Putamen (tissue), 1 donor: ENCODE results near the gene NRARP.

Experiments
- DNase-seq: peaks from one replicate; pipeline ENCODE4 v3.0.0-alpha.2; 2016; ENCODE audit warnings: low spot score

The NRARP gene

GRCh38 chr9:137297966-137298365, 4.1 kb downstream of the NRARP start:
- no peak for DNase-seq

- DNase-seq, result no peak
Observed at GRCh38 chr9:137296670-137297664, 5.1 kb downstream of the NRARP start.

- DNase-seq, result no peak
Observed at GRCh38 chr9:137295849-137296669, 6.0 kb downstream of the NRARP start.

- DNase-seq, result no peak
Observed at GRCh38 chr9:137295238-137295811, 6.7 kb downstream of the NRARP start.

- DNase-seq, result no peak
Observed at GRCh38 chr9:137294681-137295237, 7.3 kb downstream of the NRARP start.

DNA sequence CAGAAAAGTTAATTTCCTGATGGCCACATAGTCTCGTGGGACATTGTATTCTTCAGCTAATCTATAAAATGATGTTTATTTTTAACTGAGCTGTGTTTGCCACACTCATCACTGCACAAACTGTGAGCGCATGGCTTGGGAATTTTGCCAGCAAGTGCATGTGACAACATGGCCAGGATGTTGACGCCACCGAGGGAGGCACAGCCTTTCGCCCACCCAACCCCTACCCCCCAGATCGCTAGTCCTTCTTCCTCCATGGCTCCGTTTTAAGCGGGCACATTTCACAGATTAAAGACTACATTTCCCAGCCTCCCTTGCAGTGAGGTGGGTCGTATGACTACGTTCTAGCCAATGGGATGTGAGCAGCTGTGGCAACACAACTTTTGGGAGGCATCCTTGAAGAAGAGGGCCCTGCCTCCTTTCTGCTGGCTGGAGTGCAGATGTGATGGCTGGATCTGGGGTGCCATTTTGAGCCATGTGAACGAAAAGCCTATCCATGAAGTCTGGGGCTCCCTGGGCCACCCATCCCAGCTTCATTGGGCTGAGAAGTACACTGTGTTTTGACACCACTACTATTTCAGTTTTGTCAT, 7.9 kb downstream of the NRARP start:
- no peak for DNase-seq

- DNase-seq, result no peak
Observed at GRCh38 chr9:137293482-137294090, 8.5 kb downstream of the NRARP start.

DNA sequence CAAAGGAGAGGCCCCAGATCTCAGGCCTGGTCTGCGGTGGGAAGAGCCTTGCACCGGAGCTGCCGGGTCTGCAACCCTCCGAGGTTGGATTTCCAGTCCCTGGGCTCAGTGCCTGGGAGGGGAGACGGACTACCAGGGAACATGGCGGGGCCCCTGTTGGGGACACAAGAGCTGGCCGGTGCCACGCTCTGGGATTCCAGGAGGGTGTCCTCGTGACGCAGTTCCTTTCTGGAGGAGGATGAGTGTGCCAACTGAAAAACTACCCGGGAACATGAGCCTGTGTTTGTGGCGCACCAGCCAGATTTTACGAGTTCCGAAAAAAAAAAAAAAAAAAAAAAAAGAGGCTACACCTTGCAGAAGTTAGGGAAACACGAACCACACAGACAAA, 9.0 kb downstream of the NRARP start:
- DNase-seq, result no peak

- no peak for DNase-seq
Observed at GRCh38 chr9:137286975-137287383, 15.1 kb downstream of the NRARP start.

DNA sequence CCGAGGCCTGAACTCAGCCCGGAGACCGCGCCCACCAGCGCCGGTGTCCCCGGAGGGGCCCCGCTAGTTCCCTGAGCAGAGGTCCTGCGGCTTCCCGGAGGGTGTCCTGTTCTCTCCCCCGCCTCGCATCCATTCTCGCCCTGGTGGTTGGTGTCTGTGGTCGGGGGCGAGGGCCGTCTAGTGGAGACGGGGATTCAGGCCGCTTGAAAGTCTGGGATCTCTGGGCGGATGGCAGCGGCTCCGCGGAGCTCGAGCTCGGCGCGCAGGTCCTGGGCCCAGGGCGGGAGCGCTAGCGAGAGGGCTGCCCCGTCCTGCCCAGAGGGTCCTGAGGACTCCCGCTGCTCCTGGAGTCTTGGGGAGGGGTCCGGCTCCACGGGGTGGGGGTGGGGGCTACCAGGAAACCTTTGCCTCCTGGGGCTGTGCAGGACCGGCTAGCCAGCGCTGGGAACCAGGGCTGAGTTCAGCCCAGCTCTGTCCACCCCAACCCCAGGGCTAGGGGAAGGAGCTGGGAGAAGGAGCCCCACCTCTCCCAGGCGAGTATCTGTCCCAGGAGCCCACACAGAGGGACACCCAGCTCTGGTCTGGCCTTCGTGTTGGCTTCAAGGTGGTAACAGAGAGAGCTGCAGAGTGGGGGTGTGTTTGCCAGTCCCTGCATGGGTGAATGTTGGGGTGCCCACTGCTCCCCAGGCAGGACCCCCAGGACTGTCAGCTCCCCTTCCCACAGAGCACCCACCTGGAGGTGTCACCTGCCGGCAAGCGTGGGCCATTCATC, 20.5 kb downstream of the NRARP start:
- no peak for DNase-seq

DNA sequence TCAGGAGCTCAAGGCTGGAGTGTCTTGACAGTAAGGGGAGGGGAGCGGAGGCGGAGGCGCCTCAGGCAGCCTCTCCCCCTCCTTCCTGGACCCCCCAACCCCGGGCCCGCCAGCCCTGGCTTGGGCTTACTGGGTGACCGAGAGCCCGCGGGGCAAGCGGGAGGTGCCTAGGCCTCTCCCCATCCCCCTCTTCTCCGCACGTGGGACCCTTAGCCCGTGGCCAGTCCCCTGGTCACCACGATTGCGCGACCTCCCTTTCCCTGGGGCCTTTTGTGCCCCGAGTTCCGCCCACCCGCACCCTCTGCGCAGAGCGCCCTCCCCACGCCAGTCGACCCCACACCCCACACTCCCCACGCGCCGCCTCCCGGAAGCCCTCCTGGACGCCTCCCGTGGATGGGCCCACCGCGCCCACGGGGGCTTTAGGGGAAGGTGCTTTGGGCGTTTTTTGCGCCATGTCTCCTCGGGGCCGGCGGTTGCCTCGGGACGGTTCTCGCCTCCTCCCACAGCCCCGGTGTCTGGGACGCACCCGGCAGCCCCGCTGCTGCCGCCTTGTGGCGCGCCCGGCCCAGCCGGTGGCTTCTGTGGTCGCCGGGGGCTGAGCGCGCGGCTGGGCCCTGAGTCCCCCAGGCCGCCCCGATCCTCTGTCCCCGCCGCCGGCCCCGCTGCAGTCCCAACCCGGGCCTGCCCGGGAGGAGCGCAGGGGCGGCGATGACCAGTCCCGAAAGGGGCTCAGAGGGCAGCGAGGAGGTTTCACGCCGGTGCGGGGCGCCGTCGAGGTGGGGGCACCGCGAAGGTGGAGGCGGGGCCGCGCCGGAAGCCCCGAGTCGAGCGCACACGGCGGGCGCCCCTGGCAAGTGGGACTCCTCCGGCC, 21.4 kb downstream of the NRARP start:
- DNase-seq, result no peak

DNA sequence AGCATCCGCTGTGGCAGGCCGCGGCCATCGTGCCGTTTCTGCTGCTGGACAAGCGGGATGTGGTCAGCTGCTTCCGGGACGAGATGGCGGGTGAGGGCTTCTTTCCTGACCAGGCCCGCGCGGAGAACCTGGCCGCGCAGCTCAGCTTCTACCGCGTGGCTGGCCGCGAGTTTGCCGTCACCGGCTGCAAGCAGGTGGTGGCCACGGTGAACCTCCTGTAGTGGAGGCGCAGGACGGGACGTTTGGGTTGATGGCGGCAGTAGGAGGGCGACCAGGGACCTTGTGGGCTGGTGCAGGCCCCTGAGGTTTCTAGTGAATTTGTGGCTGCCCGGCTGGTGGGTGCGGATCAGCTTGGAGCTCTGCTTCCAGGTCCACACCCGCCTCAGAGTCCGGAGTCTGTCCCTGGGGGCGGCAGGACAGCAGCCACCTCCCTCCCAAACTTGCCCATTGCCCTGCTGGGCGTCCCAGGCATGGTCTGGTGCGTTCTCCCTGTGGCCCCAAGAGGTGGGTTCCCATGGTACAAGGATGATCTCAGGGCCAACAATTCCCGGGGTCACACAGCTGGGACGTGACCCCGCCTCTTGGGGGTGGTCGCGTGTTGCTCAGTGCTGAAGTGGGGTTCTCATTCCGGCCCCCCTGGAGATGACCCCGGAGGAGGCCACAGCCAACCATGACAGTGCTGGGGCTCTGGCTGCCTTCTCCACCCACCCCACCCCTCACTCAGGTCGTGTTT, 22.2 kb downstream of the NRARP start:
- no peak for DNase-seq

DNA sequence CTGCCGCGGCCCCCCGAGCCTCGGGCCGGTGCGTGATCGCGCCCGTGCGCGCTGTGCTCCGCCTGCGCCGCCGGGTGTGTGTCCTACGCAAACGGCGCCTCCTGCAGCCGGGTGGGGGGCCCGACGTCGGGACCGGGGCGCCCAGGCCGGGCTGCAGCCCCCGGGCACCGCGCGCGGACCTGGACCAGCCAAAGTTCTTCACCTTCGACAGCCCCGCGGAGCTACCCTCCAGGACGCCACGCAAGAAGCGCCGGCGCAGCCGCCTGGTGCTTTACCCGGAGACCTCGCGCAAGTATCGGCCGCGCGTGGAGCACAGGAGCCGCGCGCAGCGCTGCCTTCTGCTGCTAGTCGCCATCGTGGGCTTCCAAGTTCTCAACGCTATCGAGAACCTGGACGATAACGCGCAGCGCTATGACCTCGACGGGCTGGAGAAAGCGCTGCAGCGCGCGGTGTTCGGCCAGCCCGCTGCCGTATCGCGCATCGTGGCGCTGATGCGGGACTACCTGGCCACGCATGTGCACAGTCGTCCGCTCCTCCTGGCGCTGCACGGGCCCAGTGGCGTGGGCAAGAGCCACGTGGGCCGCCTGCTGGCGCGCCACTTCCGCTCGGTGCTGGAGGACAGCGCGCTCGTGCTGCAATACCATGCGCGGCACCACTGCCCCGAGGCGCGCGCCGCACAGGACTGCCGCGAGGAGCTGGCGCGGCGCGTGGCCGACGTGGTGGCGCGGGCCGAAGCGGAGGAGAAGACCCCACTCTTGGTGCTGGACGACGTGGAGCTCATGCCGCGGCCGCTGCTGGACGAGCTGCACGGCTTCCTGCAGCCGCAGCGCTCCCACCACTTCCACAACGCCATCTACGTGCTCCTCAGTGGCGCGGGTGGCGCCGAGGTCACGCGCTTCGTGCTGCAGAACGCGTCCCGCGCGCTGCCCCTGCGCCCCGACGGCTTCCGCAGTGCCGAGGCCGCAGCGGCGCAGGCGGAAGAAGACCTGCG, 23.1 kb downstream of the NRARP start:
- no peak for DNase-seq

DNA sequence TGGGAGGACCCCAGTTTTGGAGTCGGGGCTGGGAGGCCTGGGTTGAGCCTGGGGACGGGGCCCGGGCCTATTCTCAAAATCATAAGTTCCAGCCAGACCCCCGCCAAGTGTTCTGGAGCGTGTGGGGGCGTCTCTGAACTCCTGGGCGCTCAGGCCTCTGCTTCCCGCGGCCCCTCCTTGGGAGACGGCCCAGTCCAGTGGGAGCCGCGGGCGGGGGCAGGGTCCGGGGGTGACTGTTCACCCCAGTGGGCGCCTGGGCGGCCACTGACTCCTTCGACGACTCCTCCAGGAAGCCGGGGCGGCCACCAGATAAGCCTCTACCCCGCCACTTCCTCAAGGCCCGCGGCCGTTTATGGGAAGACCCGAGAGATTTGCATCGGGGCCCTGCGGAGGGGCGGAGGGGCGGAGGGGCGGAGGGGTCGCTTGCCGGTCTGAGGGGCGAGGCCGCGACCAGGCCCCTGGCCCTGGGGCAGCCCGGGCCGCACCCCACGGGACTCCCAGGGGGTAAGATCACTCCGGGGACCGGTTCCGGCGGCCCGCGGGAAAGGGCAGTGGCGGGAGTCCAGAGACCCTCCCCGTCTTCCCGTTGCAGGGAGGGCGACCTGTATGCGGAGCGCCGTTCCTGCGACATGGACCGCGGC, 23.9 kb downstream of the NRARP start:
- no peak for DNase-seq

DNA sequence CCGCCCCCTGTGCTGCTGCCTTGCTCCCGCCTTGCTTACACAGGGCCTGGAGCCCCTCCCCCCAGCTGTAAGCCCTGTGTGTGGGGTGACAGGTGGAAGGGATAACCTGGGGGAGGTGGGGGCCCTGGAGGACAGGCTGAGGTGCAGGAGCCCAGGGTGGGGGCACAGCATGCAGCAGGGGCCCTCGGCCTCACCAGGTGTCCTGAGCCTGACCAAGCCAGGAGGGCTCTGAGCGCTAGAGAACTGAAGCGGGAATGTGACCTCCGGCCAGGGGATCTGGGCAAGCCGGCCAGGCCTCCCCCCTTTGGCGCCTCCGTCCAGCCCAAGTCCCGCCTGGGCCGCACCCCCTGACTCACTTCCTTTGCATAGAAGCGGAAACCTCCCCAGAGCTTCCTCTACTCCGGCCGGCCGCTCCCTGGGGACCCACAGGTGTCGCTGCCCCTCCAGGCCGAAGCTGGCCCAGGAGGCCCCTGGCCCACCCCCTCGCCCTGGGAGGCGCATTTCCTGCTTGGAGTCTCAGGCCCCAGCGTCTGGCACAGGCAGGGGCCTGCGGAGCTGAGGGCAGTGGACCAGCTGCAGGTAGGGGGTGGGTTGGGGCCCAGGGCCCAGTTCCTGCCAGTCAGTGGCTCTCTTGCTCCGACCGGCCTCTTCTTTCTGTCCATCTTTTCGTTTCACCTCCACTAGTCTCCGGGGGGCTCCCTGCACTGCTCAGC, 24.6 kb downstream of the NRARP start, which contains the start of gene TOR4A:
Gene TOR4A, plus strand, starts transcription at position 398 of the 713 bp plus-strand sequence. CDS start 964 bp downstream, outside the sequence.
- DNase-seq, result no peak
